ENCODE measurements around the gene POU2F3.
"Not testable (repeated sequence)": the region's sequence is repeated elsewhere in the genome, so short reads cannot be mapped to it uniquely, and the experiment has no call there.

The POU2F3 gene

DNA sequence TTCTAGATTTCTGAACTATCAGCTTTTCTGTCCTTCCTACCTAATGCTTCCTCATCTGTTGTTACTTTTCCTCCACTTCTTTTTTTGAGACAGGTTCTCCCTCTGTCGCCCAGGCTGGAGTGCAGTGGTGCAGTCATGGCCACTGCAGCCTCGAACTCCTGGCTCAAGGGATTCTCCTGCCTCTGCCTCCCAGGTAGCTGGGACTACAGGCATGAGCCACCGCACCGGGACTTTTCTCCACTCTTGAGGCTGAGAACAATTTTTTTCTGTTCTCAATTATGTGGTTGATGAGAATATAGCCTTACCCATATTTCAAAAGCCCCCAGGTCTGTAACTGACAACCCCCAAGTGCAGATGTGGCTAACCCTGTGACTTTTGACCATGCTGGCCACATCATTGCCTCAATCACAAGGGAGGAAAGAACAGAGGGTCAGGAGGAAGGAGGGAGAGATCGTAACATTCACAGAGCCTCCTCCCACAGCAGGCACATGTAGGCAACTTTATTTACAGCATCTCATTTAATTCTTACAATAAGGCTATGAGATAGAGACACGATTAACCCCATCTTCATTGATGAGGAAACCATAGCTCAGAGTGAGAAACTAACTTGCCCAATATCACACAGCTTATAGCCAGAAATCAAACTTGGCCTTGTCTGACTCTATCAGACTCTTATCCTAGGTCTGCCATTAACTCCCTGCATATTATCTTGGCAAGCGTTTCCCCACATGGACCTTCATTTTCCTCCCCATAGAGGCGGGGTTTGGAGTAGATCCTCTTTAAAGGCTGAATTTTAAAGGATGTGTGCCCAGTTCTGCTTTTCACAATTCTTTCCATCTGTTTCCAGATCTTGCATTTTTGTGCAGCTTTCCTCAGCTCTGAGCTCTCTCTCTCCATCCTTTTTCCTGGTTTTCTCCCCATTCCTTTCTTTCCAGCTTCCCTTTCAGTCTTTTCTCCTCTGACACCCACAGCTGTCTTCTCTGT lies 9.6 kb downstream of the POU2F3 start:
- no peak for DNase-seq
- H3K9me2 ChIP-seq (replicated peaks; ENCODE audit: insufficient read depth, low read length): no peaks in the 10 kb centered on the region
- H4K20me1 ChIP-seq (ENCODE audit: insufficient read depth, low read length): no peaks in the 10 kb centered on the region
- TF ChIP-seq EZH2phosphoT487 (IDR thresholded peaks at IDR 0.05; ENCODE audit: low read length) (no peak), CTCF (IDR thresholded peaks at IDR 0.05; ENCODE audit: low read length) (no peak), EZH2 (optimal IDR thresholded peaks at IDR 0.05; ENCODE audit: low read depth, low read length) (no peak)
- H2AFZ ChIP-seq (ENCODE audit: low read length): no peak overlapping the region
- no peaks in the 10 kb centered on the region for H3F3A ChIP-seq (ENCODE audit: insufficient read depth, low read length)
- H3K4me3 ChIP-seq (ENCODE audit: low read length): no peak overlapping the region
- no peaks in the 10 kb centered on the region for H3K9me3 ChIP-seq (replicated peaks; ENCODE audit: insufficient read depth, low read length)
- no peaks in the 10 kb centered on the region for H3K36me3 ChIP-seq (replicated peaks; ENCODE audit: insufficient read depth, low read length)
- no peak overlapping the region for H3K4me2 ChIP-seq (ENCODE audit: low read depth, low read length)
- H3K4me1 ChIP-seq (ENCODE audit: low read length): 0 out of 2 replicates have a peak, but pooled peaks cover 1% of the 10 kb centered on the region
- no peak overlapping the region for H3K9ac ChIP-seq (ENCODE audit: low read length)
- H3K79me2 ChIP-seq (ENCODE audit: low read length): no peaks in the 10 kb centered on the region
- H3K27ac ChIP-seq (ENCODE audit: low read length): no peak overlapping the region
- H3K27me3 ChIP-seq (replicated peaks; ENCODE audit: insufficient read depth, low read length): 0 out of 2 replicates have a peak, but pooled peaks cover 7% of the 10 kb centered on the region

DNA sequence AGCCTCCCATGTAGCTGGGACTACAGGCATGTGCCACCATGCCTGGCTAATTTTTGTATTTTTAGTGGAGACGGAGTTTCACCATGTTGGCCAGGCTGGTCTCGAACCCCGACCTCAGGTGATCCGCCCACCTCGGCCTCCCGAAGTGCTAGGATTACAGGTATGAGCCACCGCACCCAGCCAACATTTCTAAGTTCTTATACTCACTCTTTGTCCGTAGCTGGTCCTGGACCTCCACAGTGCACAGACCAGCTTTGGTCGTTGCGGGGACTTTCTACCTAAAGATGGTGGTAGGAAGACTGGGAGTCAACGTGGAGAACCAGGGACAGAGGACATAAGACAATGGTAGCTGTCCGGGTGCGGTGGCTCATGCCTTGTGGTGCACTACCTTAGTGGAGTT lies 13.4 kb downstream of the POU2F3 start:
- H3K4me1 ChIP-seq (ENCODE audit: low read length); H4K20me1 ChIP-seq (ENCODE audit: insufficient read depth, low read length); H3F3A ChIP-seq (ENCODE audit: insufficient read depth, low read length); H3K36me3 ChIP-seq (replicated peaks; ENCODE audit: insufficient read depth, low read length); H3K4me3 ChIP-seq (ENCODE audit: low read length); H3K79me2 ChIP-seq (ENCODE audit: low read length); H2AFZ ChIP-seq (ENCODE audit: low read length); H3K9ac ChIP-seq (ENCODE audit: low read length); H3K9me2 ChIP-seq (replicated peaks; ENCODE audit: insufficient read depth, low read length); H3K4me2 ChIP-seq (ENCODE audit: low read depth, low read length); H3K9me3 ChIP-seq (replicated peaks; ENCODE audit: insufficient read depth, low read length); H3K27ac ChIP-seq (ENCODE audit: low read length); DNase-seq: not testable (repeated sequence)
- H3K27me3 ChIP-seq (replicated peaks; ENCODE audit: insufficient read depth, low read length): peaks cover 15% of the 10 kb centered on the region; the same call in 1 of the 2 replicates

- Histone ChIP-seq H3K9me3 (replicated peaks; ENCODE audit: insufficient read depth, low read length) (no peaks in the 10 kb centered on the region), H3K27ac (ENCODE audit: low read length) (no peak overlapping the region), H3K4me2 (ENCODE audit: low read depth, low read length) (no peak overlapping the region), H3K9ac (ENCODE audit: low read length) (no peak overlapping the region), H3K79me2 (ENCODE audit: low read length) (no peaks in the 10 kb centered on the region), H3K4me3 (ENCODE audit: low read length) (no peak overlapping the region), H3K9me2 (replicated peaks; ENCODE audit: insufficient read depth, low read length) (no peaks in the 10 kb centered on the region), H3K4me1 (ENCODE audit: low read length) (no peaks in the 10 kb centered on the region), H4K20me1 (ENCODE audit: insufficient read depth, low read length) (no peaks in the 10 kb centered on the region), H3K36me3 (replicated peaks; ENCODE audit: insufficient read depth, low read length) (no peaks in the 10 kb centered on the region), H3F3A (ENCODE audit: insufficient read depth, low read length) (no peaks in the 10 kb centered on the region), H3K27me3 (replicated peaks; ENCODE audit: insufficient read depth, low read length) (peaks cover 8% of the 10 kb centered on the region; the same call in 1 of the 2 replicates), H2AFZ (ENCODE audit: low read length) (no peak overlapping the region)
- no peak for DNase-seq
- TF ChIP-seq CTCF (IDR thresholded peaks at IDR 0.05; ENCODE audit: low read length): no peak
- no peak for TF ChIP-seq EZH2phosphoT487 (IDR thresholded peaks at IDR 0.05; ENCODE audit: low read length)
- no peak for TF ChIP-seq EZH2 (optimal IDR thresholded peaks at IDR 0.05; ENCODE audit: low read depth, low read length)
Observed at GRCh38 chr11:120254788-120255518, 15.0 kb downstream of the POU2F3 start.
